HG03039 (cell line): ENCODE measurements around the gene C1orf198.

Source experiments
- ATAC-seq: cut with Tn5 transposase; IDR thresholded peaks from one replicate; pipeline ENCODE4 v1.9.1; 2021; ENCODE audit warnings: mild to moderate bottlenecking, moderate library complexity; ENCODE audit not compliant: unreplicated experiment

C1orf198 gene

DNA sequence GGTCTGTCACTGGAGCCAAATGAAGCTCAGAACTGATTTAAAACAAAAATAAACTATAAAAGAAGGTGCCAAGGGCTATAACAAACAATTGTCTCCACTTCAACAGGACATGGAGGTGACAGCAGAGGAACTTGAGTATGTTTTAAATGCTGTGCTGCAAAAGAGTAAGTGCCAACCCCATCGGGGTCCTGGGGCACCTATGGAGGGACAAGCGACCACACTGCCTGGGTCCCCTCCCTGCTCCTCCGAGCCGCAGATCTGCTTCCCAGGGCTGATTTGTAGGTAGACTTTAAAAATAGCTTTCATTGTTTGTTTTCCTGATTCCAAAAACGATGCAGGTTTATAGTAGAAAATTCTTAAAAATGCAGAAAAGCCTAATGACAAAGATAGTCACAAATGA lies 78.3 kb downstream of the C1orf198 start:
- ATAC-seq = no peak

DNA sequence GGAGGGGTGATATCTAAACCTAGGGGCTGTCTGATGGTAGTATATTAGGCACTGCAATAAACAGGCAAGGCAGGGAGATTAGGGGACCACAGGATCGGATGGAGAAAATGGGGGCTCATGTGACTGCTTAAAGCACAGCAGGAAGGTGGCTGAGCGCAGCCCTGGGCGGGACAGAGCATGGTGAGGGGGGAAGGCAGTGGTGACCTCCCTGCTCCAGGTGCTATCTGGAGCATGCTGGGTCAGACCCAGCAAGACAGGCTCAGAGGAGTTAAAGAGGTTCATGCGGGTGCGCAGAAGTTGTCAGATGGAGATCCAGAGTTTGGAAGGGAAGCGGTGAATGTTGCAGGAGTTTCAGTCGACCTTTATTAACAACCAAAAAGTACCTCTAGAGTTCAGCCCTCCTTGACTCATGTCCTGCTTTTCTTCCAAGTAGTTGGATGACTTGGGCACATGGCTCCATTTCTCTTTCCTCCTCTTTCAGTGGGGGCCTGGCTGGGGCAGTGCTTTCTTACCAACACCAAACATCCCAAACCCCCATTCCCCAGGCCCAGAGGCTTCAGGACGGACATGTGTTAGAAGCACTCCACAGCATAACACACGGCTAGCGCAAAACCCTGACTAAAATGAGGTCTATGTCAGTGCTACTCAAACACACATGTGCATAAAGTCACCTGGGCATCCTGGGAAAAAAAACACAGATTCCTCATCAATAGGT lies 79.6 kb downstream of the C1orf198 start:
- no peak for ATAC-seq

DNA sequence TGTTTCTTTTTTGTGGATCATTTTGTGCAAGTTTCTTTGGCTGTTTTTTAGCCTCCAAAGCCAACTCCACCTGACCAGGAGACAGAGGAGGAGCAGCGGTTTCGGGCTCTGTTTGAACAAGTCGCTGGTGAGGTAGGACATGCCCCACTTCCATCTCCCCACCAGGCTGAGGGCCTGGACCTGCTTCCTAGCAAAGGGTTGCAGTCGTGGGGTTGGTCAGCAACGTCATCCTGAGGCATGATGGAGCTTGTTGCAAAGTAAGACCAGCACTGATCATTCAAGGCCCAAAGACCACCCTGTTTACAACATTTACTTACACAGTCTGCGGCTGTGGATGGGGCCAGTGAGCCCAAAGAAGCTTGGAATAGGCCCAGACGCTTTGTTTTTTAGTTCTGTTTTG lies 80.8 kb downstream of the C1orf198 start:
- ATAC-seq = no peak
